CD4-positive, CD25-positive, alpha-beta regulatory T cell (primary cell): ENCODE results near the gene STIP1. TPM values are rescaled to one million over a fixed set of nuclear protein-coding genes. Genes with fewer than 3 reads are reported as not detected.

Experiments
- ATAC-seq, 2 donors: fragments of 150-1000 bp; cut with Tn5 transposase; one replicate each; pipeline ENCODE4 v1.10.0; 2021; ENCODE audit warnings: low read depth in 2 of 2, moderate number of reproducible peaks in 2 of 2, moderate library complexity in 1 of 2
- DNase-seq, 3 donors: peaks; one replicate each; pipeline versions ENCODE4 v3.0.0 to v3.0.0-alpha.2; 2012 to 2022; ENCODE audit warnings: mixed read lengths in 1 of 3
- H3K27ac ChIP-seq: one replicate; pipeline ENCODE4 v1.7.0; 2013; ENCODE audit warnings: mild to moderate bottlenecking, low read length; ENCODE audit not compliant: insufficient read depth, poor library complexity, severe bottlenecking
- H3K27me3 ChIP-seq: one replicate; pipeline ENCODE4 v1.7.0; 2013; ENCODE audit warnings: low read length; ENCODE audit not compliant: control insufficient read depth, insufficient read depth
- H3K36me3 ChIP-seq: one replicate; pipeline ENCODE4 v1.7.0; 2013; ENCODE audit warnings: mild to moderate bottlenecking, low read length, moderate library complexity; ENCODE audit not compliant: control insufficient read depth, insufficient read depth
- H3K4me1 ChIP-seq: 2 replicates; pipeline ENCODE4 v1.7.0; 2013; ENCODE audit warnings: mild to moderate bottlenecking, low read length; ENCODE audit not compliant: insufficient read depth, control insufficient read depth, poor library complexity, severe bottlenecking
- H3K4me3 ChIP-seq: one replicate; pipeline ENCODE4 v1.7.0; 2013; ENCODE audit warnings: low read depth, mild to moderate bottlenecking, low read length, moderate library complexity
- H3K9me3 ChIP-seq, 2 experiments: 1 replicate in 1 of 2; 2 replicates in 1 of 2; pipeline ENCODE4 v1.7.0; 2013; ENCODE audit warnings: low read length in 2 of 2, mild to moderate bottlenecking in 1 of 2, moderate library complexity in 1 of 2; ENCODE audit not compliant: control insufficient read depth in 2 of 2
- H3K27ac Mint-ChIP-seq, 3 donors: one replicate each; pipeline ENCODE4 v1.8.0; 2020 to 2022; ENCODE audit warnings: mild to moderate bottlenecking in 3 of 3, mixed read lengths in 3 of 3, moderate library complexity in 2 of 3
- H3K27me3 Mint-ChIP-seq: one replicate; pipeline ENCODE4 v1.8.0; 2022; ENCODE audit warnings: mild to moderate bottlenecking, mixed read lengths
- H3K36me3 Mint-ChIP-seq: one replicate; pipeline ENCODE4 v1.8.0; 2020; ENCODE audit warnings: mixed read lengths
- H3K4me1 Mint-ChIP-seq, 4 donors: one replicate each; pipeline ENCODE4 v1.8.0; 2020 to 2022; ENCODE audit warnings: mixed read lengths in 4 of 4, mild to moderate bottlenecking in 1 of 4
- H3K4me3 Mint-ChIP-seq, 4 donors: one replicate each; pipeline ENCODE4 v1.8.0; 2020 to 2022; ENCODE audit warnings: mild to moderate bottlenecking in 4 of 4, mixed read lengths in 4 of 4, moderate library complexity in 3 of 4
- H3K9me3 Mint-ChIP-seq, 7 donors: one replicate each; pipeline ENCODE4 v1.8.0; 2020 to 2022; ENCODE audit warnings: mixed read lengths in 7 of 7, mild to moderate bottlenecking in 3 of 7, moderate library complexity in 2 of 7
- polyA plus RNA-seq, 4 donors: library from polyadenylated mRNA; unstranded; fragments of 300-500 nt; fragmentation: Illumina TruSeq; gene quantifications; one replicate each; pipeline ENCODE4 v1.2.3, GENCODE V29; 2021
- total RNA-seq: library from RNA; stranded (reverse); gene quantifications from one replicate; pipeline ENCODE4 v1.2.3, GENCODE V29; 2022

STIP1 gene
- total and polyA plus RNA-seq, 5 donors from 2014 or later = 57.8 to 72.3 (median 64.1) TPM

- Histone ChIP-seq H3K27ac (no peak overlapping the region), H3K4me1 (peaks cover 29% of the 10 kb centered on the region), H3K27me3 (no peaks in the 10 kb centered on the region), H3K36me3 (peaks cover 37% of the 10 kb centered on the region), H3K9me3 (no peaks in the 10 kb centered on the region), H3K4me3 (no peak overlapping the region)
- no peak for ATAC-seq
- no peak for DNase-seq
- no peak overlapping the region for H3K27ac Mint-ChIP-seq
- H3K27me3 Mint-ChIP-seq = no peaks in the 10 kb centered on the region
- H3K36me3 Mint-ChIP-seq = peaks cover 6% of the 10 kb centered on the region
- peaks cover 0 to 28% (median 12%) of the 10 kb centered on the region in 4 donors for H3K4me1 Mint-ChIP-seq
- no peaks in the 10 kb centered on the region for H3K9me3 Mint-ChIP-seq
- H3K4me3 Mint-ChIP-seq = no peak overlapping the region
Measured at GRCh38 chr11:64223001-64223651, 37.2 kb downstream of the STIP1 start.

- Mint-ChIP-seq H3K36me3 (no peaks in the 10 kb centered on the region), H3K4me1 (peaks cover 0 to 29% (median 17%) of the 10 kb centered on the region in 4 donors), H3K27ac (peak overlapping the region in 2 of 3 donors; percentile 25 to 80), H3K4me3 (peak overlapping the region; percentile 48 to 93 (median 76)), H3K9me3 (no peaks in the 10 kb centered on the region), H3K27me3 (no peaks in the 10 kb centered on the region)
- DNase-seq (no peak), ATAC-seq (no peak)
- no peak overlapping the region for H3K27ac ChIP-seq
- no peak overlapping the region for H3K4me3 ChIP-seq
- H3K36me3 ChIP-seq = peaks cover 30% of the 10 kb centered on the region
- H3K27me3 ChIP-seq = no peaks in the 10 kb centered on the region
- H3K4me1 ChIP-seq = peaks cover 32% of the 10 kb centered on the region
- H3K9me3 ChIP-seq = no peaks in the 10 kb centered on the region
Measured at GRCh38 chr11:64224151-64224890, 38.4 kb downstream of the STIP1 start.

DNA sequence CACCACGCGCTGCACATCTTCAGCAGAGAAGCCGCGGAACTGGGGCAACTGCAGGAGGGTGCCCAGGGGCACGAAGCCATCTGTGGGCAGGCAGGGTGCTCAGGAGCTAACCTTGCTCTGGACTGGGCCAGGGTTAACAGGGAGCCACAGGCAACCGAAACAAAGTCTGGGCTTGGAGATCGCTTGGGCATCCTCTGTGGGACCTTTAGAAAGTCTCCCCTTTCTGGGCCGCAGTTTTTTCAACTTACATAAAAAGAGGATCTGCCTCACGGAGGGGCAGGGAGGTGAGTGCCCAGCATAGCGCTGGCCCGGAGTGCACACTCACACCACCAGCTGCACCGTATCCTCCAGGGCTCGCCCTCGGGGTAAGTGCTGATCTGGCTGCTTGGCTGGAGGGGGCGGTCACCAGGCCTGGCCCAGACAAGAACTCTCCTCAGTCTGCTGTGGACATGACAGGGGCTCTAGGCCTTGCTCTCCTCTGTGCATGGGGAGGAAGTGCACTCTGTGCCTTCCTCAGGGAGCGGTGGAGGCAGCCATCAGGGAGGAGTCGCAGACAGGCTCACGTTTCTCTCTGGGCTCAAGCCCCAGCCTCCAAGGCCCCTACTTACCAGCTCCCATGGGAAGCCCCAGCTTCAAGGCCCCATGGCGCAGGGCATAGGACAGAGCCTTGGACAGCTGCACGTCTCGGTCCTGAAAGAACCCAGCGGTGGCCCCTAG, 39.1 kb downstream of the STIP1 start:
- ATAC-seq (no peak), DNase-seq (no peak)
- H3K9me3 ChIP-seq = no peaks in the 10 kb centered on the region
- H3K27ac Mint-ChIP-seq = peak overlapping the region; percentile 48 to 80 (median 51)
- H3K27me3 ChIP-seq = no peaks in the 10 kb centered on the region
- H3K4me3 Mint-ChIP-seq = peak overlapping the region; percentile 89 to 93 (median 92)
- no peaks in the 10 kb centered on the region for H3K9me3 Mint-ChIP-seq
- no peaks in the 10 kb centered on the region for H3K27me3 Mint-ChIP-seq
- peaks cover 24% of the 10 kb centered on the region for H3K36me3 ChIP-seq
- peak overlapping the region; percentile 68 for H3K4me3 ChIP-seq
- H3K27ac ChIP-seq = peak overlapping the region; percentile 84
- peaks cover 0 to 37% (median 21%) of the 10 kb centered on the region in 4 donors for H3K4me1 Mint-ChIP-seq
- peaks cover 40% of the 10 kb centered on the region for H3K4me1 ChIP-seq
- no peaks in the 10 kb centered on the region for H3K36me3 Mint-ChIP-seq

- H3K4me3 ChIP-seq = peak within 1 kb of the TSS; percentile 68
- peak within 1 kb of the TSS; percentile 89 to 98 (median 92) for H3K4me3 Mint-ChIP-seq
- peak; percentile 85 to 93 (median 89) for DNase-seq
Measured at GRCh38 chr11:64225608-64226506, 39.9 kb downstream of the STIP1 start, which contains the start of the genes NUDT22 and TRPT1. TSS of gene NUDT22 (plus strand) at chr11:64226274. CDS start at chr11:64226653, 379 bp downstream. TSS of gene TRPT1 (minus strand) at chr11:64226186. CDS start at chr11:64225860, 326 bp downstream.

GRCh38 chr11:64226507-64227051, 40.6 kb downstream of the STIP1 start:
- Histone ChIP-seq H3K4me3 (peak overlapping the region; percentile 62), H3K27ac (peak overlapping the region; percentile 84), H3K27me3 (no peaks in the 10 kb centered on the region), H3K36me3 (peaks cover 13% of the 10 kb centered on the region), H3K9me3 (no peaks in the 10 kb centered on the region), H3K4me1 (peaks cover 51% of the 10 kb centered on the region)
- H3K27me3 Mint-ChIP-seq = no peaks in the 10 kb centered on the region
- ATAC-seq = peak; percentile 19 to 20
- H3K27ac Mint-ChIP-seq = peak overlapping the region; percentile 83 to 95 (median 87)
- peak overlapping the region; percentile 89 to 98 (median 92) for H3K4me3 Mint-ChIP-seq
- peaks cover 0 to 43% (median 28%) of the 10 kb centered on the region in 4 donors for H3K4me1 Mint-ChIP-seq
- DNase-seq = peak; percentile 48 to 80 (median 60)
- no peaks in the 10 kb centered on the region for H3K36me3 Mint-ChIP-seq
- H3K9me3 Mint-ChIP-seq = no peaks in the 10 kb centered on the region

More at GRCh38 chr11:64225608-64226506, 39.9 kb downstream of the STIP1 start, which contains the start of the genes NUDT22 and TRPT1:
- Mint-ChIP-seq H3K27ac (peak within 1 kb of the TSS; percentile 87 to 95 (median 88)), H3K4me1 (peaks cover 0 to 39% (median 25%) of the 10 kb centered on the region in 4 donors), H3K36me3 (no peaks in the 10 kb centered on the region), H3K27me3 (no peaks in the 10 kb centered on the region), H3K9me3 (no peaks in the 10 kb centered on the region)
- H3K4me1 ChIP-seq = peaks cover 48% of the 10 kb centered on the region
- peak; percentile 71 to 73 for ATAC-seq
- peak within 1 kb of the TSS; percentile 84 for H3K27ac ChIP-seq
- peaks cover 18% of the 10 kb centered on the region for H3K36me3 ChIP-seq
- H3K27me3 ChIP-seq = no peaks in the 10 kb centered on the region
- no peaks in the 10 kb centered on the region for H3K9me3 ChIP-seq

DNA sequence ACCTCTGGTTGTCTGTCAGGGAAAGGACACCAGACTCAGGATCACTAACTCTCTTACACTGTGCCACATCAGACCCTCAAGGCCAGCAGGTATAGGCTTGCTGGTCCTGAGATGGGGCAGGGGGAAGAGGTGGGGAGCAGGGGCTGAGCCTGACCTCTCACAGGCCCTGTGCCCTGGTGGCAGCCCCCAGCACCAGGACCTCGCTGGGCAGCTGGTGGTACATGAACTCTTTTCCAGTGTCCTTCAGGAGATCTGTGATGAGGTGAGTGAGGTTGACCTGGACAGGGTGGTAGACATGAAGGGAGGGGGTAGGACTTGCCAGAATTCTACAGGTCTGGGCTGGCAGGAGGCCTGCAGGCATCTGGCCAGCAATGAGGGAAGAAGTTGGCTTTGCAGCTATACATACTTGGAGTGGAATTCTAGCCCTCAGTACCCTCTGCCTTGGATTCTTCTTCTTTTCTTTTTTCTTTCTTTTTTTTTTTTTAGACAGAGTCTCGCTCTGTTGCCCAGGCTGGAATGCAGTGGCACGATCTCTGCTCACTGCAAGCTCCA, 41.5 kb downstream of the STIP1 start:
- H3K27me3 Mint-ChIP-seq = no peaks in the 10 kb centered on the region
- Histone ChIP-seq H3K36me3 (peaks cover 13% of the 10 kb centered on the region), H3K27me3 (no peaks in the 10 kb centered on the region), H3K4me1 (peaks cover 54% of the 10 kb centered on the region), H3K4me3 (peak overlapping the region; percentile 62), H3K27ac (peak overlapping the region; percentile 84), H3K9me3 (no peaks in the 10 kb centered on the region)
- no peaks in the 10 kb centered on the region for H3K36me3 Mint-ChIP-seq
- DNase-seq = no peak
- peaks cover 0 to 52% (median 32%) of the 10 kb centered on the region in 4 donors for H3K4me1 Mint-ChIP-seq
- H3K9me3 Mint-ChIP-seq = no peaks in the 10 kb centered on the region
- peak overlapping the region; percentile 89 to 98 (median 92) for H3K4me3 Mint-ChIP-seq
- ATAC-seq = no peak
- peak overlapping the region; percentile 83 to 95 (median 87) for H3K27ac Mint-ChIP-seq
